Stimulated activated CD4-positive, alpha-beta T cell treated with anti-CD3 and anti-CD28 coated beads, Interleukin-15, amount 100 ng/mL, for 48 hours (primary cell): Measurements from ENCODE around the gene CAMK2G.
"Not testable (repeated sequence)": the region's sequence is repeated elsewhere in the genome, so short reads cannot be mapped to it uniquely, and the experiment has no call there.

Experiments used
- DNase-seq, 2 donors: peaks; one replicate each; pipeline ENCODE4 v3.0.0-alpha.2; 2020; ENCODE audit warnings: low read depth in 2 of 2

CAMK2G gene

DNA sequence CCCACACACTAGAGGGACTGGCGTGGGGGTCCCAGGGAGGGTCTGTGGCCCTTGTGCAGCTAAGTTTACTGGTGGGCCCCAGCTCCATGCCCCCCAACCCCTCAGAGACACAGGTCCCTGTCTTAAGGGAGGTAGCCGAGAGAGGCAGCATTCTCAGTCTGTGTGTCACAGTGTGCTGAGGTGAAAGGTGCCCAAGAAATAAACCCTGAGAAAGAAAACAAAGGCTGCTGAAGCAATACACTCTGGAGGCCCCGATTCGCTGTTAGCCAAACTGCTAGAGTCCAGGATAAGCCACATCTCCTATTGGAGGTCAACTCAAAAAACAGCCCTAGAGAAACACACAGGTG is 34.3 kb downstream of the CAMK2G start:
- no peak for DNase-seq

DNA sequence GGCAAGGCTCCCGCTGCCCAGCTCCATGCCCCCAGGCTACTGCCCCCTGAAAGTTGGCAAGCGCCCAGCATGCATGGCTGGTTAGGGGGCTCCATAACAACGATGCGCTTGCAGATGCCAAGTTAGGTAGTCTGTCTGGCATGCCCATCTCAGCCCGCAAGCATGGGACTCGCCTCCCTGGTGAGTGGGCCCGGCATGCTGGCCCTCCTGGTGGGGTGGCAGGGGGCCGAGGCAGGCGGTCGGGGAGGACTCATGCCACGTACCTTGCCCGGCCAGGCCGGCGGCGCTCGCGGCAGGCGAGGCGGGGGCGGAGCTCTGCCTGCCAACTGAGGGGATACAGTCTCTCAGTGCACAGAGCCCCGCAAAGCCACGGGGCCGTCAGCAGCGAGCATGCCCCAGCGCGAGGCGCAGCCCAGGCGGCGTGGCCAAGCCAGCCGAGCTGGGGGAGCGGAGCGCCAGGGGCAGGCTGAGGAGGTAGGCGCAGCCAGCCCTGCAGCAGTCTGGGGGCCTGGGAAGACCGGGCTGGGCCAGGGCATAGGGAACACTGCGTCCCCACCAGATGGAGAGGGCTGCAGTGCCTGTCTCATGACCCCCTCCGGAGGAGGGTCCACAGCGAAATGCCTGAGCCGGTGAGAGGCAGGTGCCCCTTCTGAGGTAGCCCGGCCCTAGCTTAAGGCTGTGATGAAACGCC is 34.9 kb downstream of the CAMK2G start:
- DNase-seq = no peak

DNA sequence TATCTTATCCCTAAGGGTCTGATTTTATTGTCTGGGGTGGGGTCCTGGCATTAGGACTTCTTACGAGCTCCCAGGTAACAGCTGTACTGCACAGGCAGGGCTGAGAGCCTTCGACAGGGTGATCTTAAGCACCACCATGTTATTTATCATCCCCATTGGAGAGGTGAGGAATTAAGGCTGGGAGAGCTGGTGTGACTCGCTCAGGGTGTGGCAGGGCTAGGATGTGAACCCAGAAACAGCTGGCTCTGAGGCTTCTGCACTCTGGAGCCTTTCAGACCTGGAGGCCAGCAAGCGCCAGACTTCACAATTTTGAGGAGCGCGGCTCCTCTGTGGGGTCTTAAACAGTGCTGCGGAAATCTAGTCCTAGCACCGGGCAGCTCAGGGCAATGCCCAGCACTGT is 35.5 kb downstream of the CAMK2G start:
- no peak for DNase-seq

DNA sequence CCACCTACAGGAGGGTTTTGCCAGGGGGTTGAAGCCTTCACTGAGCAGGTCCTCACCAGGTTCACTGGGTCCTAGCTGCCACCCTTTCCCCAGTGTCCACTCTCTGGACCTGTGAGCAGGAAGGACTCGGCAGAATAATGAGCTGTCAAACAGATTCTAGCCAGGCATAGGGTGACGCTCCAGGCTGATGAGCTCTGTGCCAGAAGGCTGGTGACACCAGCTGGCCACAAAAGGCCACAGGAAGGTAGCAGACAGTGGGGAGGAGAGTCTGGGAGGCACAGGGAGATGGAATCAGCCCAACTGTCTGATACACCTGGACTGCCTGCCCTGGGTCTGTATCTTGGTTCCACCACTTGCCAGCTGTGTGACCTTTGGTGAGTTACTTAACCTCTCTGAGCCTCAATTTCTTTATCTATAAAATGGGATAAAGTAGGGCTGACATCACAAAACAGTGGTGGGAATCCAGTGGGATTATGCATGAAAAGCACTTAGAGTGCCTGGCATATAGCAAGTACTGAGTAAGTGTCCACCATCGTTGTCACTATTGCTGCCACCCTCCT is 36.3 kb downstream of the CAMK2G start:
- DNase-seq = no peak

DNA sequence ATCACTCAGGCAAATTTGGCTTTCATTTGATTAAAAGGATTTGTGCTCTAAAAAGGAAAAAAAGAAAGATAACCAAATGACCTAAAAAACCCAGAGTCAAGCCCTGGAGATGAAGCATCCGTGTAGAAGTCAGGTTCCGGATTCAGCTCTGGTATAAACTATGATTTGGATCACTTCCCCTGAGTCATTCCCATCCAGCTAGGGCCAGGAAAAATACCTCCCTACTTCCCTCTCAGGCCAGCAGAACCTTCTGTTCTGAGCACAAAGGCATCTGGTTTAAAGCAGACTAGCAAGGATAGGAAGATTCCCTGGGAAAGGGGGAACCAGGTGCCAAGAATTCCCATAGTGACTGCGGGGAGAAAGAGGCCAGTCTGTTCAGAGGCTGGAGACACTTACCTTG is 37.3 kb downstream of the CAMK2G start:
- no peak for DNase-seq

DNA sequence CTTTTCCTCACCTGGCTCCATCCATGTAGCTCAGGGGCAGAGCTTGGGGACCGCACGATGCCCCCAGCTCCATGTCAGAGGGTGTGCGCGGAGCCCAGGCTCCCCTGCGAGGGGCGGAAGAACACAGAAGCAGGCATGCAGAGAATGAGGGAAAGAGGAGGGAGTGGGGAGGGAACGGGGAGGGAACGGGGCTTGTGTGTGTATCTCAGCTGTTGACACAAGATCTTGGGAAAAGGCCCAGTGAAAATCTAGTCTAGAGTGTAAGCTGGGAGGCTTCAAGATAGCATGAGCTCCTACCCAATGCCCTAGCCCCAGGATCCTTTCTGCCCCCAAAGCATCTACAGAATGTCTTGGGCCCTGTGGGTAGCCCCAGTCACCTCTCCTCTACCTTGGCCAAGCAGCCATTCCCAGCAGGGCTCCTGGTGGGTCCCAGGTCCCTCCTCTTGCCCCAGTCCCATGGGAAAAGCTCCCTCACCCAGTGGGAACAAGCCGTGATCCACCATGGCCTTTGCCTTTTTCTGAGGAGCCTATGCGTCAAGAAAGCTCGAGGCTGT is 37.9 kb downstream of the CAMK2G start:
- DNase-seq = no peak

DNA sequence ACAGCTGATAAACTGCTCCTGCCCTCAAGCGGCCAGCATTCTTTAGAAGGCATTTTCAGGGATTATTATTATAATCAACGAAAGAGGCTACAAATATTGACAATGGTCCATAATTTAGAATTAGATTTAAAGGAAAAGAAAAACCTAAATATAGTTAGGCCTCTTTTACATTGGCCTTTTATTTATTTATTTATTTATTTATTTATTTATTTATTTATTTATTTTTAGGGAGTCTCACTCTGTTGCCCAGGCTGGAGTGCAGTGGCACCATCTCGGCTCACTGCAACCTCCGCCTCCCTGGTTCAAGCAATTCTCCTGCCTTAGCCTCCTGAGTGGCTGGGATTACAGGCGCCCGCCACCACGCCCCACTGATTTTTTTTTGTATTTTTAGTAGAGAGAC is 45.3 kb downstream of the CAMK2G start:
- DNase-seq = not testable (repeated sequence)

DNA sequence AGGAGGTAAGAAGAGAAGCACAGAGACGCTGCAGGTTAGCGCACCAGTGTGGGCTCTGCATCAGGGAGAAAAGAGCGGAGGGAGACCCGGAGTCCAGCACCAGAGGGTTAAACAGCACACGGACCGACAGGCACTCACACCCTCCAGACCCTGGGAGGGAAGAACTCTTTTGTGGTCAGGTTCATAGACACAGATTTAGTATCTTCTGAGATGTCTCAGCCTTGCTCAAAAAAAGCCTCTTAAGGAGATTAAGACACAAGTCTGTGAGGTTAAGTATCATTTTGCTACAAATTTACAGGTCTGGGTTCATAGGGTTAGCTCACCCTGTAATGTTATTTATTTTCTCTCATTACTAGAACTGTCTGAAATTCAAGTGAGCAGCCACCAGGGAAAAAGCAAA is 46.2 kb downstream of the CAMK2G start:
- no peak for DNase-seq

DNA sequence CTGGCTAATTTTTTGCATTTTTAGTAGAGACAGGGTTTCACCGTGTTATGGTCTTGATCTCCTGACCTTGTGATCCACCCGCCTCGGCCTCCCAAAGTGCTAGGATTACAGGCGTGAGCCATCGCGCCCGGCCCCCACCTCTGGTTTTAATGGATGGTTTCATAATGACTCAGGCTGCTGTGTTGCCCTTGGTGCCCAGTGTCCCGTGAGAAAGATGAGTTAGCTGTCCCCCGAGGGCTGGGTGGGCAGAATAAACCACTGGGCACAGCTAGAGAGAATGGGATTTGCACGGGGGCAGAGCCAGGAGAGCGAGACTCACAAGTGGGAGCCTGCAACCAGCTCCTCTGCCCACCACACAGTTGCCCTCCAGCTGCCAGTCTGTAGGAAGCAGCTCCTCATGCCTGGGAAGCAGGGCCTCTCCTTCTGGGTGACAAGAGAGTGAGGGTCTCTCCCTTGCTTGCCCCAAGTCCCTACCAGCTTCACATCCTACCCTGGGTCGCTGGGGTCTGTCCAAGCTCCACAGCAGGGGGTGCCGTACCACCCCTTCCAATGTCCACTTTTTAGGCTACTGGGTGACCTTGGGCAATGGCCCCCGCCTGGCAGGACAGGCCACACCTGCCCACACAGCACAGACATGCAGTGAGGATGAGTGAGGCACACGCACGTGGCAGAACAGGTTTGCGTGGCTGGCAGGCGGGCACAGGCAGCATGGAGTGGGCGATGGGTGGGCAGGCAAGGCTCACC is 46.8 kb downstream of the CAMK2G start:
- DNase-seq = no peak

DNA sequence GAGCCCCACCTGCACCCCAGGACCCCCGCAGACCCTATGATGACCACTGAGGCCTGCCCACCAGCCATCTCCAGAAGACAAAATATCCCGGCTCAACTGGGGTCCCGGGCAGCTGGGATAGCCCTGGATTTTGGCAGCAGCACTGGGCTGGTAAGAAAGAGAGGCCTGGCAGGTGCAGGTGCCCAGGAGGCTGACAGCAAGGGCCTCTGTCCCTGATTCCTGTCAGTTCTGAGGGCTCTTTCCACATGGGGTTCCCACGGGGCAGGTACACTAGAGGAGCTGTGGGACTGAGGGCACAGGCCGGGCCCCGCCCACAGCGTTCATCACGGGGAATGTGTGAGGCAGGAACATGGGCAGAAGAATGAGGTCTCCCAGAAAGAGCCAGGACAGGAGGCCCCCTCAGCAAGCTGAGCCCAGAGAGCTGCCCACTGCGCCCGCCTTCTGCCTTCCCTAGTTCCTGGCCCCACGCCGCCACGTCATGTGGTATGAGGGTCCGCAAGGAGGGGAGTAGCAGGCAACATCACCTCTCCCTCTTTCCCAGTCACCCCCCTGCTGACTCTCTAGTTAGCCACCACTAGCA is 50.1 kb downstream of the CAMK2G start:
- DNase-seq = no peak

DNA sequence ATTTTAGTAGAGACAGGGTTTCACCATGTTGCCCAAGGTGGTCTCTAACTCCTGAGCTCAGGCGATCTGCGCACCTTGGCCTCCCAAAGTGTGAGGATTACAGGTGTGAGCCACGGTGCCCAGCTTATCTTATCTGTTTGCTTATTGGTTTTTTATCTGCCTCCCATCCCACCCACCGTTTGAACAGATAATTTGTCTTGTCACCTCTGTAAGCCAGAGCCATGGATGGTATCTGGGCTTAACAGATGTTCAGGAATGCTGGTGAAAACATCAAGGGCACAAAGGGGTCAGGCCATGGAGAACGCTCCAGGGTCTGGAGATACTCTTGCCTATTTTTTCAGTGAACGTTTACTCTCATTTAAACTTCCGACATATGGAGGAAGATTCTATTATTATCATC is 51.0 kb downstream of the CAMK2G start:
- no peak for DNase-seq

DNA sequence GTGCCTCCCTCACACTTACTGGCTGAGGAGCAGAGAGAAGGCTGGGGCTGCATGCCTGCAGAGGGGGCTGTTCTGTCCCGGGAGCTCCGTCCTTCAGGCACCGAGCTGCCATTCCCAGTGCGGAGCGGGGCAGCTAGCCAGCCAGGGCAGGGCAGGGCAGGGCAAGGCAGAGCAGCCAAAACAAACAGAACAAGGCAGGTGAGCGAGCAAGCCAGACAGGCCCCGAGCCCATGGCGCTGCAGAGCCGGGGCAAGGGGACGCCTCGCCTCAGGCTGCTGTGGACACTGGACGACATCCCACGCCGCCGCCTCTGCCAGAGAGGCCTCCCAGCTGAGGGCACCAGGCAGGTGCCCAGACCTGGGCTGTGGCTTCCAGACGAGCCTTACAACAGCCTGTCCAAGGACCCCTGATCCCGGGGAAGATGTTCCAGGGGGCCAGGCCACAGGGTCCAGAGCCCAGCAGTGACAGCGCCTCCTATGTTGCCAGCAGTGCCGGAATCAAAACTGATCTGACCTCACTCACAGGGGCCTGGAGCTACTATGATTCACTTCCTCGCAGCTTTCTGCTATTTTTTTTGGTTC is 54.8 kb downstream of the CAMK2G start:
- no peak for DNase-seq

DNA sequence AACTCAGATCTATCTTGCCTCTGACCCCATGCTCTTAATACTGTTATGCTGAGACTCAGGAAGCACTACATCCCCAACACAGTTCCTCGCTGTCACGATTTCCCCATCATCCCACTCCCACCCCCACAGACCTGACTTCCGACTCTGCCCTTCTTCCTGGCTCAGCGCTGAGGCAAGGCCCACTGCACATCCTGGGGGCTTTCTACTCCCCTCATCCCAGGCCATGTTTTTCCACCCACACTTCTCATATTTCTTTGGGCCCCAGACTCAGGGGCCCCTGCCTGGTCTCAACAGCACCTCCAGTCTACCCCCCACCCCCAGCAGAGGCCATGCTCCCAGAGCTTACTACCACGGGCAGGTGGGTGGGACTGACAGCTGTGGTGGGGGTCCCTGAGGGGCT is 55.3 kb downstream of the CAMK2G start:
- no peak for DNase-seq

DNA sequence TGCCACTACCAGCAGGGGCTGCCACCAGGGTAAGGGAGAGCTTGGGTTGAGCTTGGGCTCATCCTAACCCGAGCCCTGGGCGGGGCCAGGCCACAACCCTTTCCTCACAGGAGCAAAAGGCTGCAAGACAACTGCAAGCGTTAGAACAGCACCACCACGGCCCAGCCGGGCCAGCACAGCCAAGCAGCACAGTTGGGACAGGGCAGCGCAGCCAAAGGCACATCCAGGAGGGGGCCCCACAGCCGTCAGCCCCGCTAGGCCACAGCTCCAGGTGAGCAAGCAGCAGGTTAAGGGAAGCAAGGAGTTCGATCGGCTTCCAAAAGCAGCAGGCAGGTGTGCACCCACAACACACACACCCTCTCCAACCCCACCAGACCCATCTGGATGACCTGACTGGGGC is 56.0 kb downstream of the CAMK2G start:
- no peak for DNase-seq

DNA sequence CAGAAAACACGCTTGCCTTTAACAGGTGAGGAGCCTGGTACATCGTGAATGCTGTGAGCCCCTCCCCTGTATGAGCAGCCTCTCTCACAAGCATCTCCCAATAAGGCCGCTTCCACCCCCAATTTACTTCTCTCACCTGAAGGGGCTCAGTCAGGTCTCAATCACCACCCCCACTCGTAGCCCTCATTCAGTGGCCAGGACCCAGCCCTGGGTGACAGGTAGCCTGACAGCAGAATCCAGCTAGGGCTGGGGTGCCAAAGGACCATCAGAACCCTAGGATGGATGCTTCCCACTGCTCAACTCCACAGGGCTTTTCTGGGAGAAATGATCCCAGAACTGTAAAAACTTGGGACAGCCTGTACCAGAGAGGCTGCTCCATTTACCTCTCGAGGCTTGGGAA is 56.5 kb downstream of the CAMK2G start:
- no peak for DNase-seq

DNA sequence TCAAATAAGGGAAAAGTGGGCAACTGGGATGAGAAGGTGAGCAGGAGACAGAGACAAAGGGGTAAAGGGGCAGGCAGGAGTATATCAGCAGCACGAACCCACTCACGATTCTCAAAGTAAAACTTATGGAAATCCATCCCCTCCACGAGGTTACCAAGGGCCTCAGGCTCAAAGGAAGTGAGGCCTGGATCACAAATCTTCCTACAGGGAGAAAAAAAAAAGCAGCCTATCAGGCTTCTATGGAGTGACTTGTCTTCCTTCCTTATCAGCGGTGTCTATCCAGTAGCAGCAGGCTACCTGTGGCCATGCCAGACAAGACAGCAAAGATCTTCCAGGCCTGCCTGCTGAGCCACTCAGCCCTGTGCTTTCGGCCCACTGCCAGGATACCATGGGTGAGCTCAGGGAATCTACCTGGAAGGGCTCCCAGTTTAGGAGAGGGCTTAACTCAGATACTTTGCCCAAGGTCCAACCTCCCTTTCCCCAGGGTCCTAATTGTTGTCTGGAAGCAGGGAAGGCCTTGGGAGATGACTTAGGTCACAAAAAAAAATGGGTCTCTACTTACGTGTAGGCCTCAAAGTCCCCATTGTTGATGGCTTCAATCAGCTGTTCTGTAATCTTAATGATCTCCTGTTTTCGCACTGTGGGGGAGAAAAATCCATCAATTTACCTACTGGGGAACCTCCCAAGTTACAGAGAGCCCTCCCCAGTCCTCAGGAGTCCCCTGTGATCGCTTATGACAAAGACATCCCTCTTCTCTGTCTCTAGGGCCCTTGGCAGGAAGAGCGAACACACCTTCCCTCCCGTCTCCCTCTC is 57.2 kb downstream of the CAMK2G start:
- DNase-seq = no peak

DNA sequence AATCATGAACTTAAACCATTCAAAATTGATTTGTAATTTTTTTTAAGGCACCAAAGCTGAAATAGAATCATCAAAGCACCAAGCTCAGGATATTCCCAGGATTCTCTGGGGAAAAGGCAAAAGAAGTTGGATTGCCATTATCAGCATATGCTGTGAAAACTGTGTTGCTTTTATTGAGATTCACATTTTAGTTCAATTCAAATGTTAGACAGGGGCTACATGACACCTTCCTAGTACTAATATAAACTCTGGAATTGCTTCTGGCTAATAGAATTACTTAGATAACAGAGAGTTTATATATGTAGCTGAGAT is 58.7 kb downstream of the CAMK2G start:
- DNase-seq = no peak

DNA sequence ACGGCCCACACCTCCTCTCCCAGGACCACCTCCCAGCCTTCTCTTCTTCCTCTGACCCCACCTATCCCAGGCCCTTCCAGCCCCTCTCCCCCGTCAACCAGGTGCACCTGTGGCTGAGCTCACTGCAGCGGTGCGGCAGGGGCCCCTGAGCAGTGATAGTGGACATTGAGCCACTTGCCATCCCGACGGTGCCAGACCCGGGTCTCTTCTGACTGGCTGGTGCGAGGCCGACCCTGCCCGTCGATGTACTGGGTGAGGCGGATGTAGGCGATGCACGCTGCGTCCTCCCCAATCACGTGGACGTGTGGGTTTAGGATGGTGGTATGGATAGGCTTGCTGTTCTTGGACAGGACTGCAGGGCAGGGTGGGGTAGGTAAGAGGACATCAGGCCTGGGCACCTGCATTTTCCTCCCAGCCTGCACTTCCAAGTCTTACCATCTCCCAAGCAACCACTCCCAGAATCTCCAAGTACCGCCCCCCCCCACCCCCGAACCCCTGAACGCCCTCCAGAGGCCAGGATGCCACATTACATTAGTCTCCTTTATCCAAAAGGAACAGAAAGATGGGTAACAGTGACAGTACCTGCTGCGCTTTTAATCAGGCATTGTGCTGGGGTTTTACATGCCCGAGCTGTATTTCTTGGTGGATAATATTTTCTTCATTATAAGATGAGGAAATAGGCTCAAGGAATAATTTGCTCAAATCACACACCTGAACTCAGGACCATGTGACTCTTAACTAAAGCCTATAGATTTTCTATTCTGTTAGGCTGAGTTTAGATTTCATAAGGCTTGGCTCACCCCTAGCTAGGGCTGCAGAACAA is 59.2 kb downstream of the CAMK2G start:
- no peak for DNase-seq

DNA sequence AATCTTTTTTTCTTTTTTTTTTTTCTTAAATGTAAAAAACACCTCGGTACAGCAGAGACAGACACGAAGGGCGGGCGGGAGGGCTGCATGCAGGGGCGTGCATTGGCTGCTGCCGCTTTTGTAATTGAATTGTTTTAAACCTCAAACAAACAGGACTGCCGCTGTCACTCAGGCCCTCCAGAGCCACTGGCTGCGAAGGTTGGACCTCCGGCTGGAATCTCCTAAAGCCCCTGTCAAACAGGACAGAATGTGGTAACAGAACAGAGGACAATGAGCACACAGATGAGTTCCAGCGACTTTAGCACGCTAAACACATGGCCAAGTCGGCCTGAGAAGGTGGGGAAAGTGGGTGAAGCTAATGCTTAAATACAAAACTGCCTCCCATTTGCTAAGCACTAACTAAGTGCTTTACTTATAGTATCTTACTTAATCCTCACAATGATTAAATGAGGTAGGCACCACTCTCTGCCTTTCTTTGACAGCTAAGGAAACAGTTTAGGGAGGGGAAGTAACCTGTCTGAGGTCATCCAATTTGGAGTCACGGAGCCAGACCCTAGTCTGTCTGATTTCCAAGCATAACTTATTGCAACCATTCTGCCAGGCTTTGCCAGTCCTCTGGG is 60.0 kb downstream of the CAMK2G start:
- DNase-seq = no peak

DNA sequence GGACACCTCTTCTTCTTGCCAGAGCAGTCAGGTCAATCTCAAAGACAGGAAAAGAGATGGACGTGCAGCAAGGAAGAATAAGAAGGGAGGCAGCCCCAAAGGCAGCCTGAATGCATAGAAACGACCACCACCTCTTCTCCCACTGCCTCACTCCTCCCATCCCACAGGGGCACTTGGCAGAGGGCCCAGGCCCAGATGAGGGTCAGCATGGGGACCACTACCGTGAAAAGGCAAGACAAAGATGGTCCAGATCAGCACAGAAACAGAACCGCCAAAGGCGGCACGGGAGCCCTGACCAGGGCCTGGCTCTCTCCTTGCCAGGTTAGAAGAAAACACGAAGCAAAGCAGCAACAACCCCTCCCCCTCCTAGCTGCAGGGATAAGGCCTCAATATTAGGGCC is 61.0 kb downstream of the CAMK2G start:
- no peak for DNase-seq
